GM19438 (cell line): Measurements from ENCODE around the gene TTLL11.
"Not testable (repeated sequence)": the region's sequence is repeated elsewhere in the genome, so short reads cannot be mapped to it uniquely, and the experiment has no call there.

Source experiments
- ATAC-seq: cut with Tn5 transposase; IDR thresholded peaks from one replicate; pipeline ENCODE4 v1.9.1; 2021; ENCODE audit warnings: low read depth; ENCODE audit not compliant: unreplicated experiment

Gene TTLL11

DNA sequence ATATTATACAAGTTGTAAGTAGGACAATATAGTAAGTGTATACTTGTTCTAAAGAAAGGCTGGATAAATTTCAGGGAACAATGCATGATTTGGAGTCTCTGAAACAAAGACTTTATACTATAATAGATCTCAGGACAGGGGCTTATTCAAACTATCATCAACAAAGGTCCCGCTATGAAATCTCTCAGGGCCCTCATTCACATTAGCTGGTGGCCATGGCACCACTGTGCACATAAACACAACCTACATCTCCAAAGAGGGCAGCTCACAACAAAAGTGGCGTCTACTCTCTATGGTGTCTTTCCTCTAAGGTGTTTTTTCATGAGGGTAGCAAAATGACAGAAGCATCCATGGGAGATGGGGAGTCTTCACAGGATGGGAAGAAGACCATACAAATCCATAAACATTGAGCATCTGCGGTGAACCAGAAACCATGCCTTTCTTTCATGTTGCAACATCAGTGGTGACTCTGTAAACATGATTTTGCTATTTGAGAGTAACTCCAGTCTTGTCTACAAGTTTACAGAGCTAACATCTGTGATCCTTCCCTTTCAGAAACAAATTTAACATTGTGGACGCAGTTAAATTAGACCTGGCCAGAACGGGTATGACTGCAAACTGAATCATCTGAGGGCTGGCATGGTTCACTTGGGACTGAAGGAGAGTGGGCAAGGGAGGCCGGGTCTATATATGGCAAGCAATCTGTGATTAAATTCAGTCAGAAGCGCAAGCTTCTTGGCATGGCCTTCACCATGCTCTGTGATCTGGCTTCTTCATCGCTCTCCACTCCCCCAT, 5.5 kb downstream of the TTLL11 start:
- ATAC-seq = no peak

GRCh38 chr9:122086873-122087272, 6.2 kb downstream of the TTLL11 start:
- ATAC-seq = no peak

DNA sequence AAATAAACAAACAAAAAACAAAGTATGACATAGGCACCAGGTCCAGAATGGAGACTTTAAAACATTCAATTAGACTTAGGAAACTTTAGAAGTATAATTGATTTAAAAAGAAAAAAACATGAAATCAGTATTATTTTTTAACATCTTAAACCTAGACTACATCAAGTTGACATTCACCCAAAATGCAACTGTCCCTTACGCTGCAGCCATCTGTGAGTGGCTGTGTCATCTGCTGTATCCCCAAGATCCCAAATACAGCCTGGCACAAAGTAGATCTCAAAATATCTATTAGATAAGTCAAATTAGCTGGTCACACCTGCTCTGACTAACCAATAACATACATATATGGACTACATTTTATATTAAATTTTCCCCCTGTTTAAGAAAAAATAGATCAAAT, 7.8 kb downstream of the TTLL11 start:
- ATAC-seq = no peak

GRCh38 chr9:122084026-122084675, 9.0 kb downstream of the TTLL11 start:
- no peak for ATAC-seq

GRCh38 chr9:122080986-122081385, 12.1 kb downstream of the TTLL11 start:
- no peak for ATAC-seq

GRCh38 chr9:122078557-122078956, 14.6 kb downstream of the TTLL11 start:
- no peak for ATAC-seq

DNA sequence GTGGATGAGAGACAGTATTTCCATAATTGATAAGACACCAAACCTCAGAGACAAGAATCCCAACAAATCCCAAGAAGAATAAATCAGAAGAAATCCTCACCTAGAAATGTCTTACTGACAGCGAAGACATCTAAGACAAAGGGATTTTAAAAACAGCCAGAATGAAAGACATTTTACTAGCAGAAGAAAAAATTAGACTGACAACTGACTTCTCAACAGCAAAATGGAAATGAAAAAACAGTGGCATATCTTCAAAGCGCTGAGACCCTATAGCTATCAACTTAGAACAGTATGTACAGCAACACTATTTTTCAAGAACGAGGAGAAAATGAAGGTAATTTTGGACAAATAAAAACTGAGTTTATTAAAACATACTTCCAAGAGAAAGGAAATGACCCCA, 16.3 kb downstream of the TTLL11 start:
- no peak for ATAC-seq

- no peak for ATAC-seq
Measured at GRCh38 chr9:122076117-122076516, 17.0 kb downstream of the TTLL11 start.

- no peak for ATAC-seq
Measured at GRCh38 chr9:122075135-122076030, 17.7 kb downstream of the TTLL11 start.

DNA sequence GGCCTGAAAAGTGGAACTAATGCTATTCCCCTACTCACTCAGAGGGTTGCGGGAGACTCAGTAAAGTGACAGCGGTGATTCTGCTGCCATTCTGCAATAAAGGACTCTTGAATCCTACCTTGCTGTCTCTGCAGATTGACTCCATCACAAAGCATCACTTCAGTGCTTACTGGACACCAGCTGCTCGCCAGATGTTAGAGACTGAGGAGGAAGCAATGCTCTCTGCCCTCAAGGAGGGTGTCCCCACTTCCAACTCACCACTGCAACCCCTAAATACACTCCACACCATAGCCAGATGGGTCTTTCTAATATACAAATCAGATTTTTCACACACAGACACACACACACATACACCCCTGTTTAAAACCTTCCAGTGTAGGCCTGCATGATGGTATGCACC, 21.4 kb downstream of the TTLL11 start:
- no peak for ATAC-seq

DNA sequence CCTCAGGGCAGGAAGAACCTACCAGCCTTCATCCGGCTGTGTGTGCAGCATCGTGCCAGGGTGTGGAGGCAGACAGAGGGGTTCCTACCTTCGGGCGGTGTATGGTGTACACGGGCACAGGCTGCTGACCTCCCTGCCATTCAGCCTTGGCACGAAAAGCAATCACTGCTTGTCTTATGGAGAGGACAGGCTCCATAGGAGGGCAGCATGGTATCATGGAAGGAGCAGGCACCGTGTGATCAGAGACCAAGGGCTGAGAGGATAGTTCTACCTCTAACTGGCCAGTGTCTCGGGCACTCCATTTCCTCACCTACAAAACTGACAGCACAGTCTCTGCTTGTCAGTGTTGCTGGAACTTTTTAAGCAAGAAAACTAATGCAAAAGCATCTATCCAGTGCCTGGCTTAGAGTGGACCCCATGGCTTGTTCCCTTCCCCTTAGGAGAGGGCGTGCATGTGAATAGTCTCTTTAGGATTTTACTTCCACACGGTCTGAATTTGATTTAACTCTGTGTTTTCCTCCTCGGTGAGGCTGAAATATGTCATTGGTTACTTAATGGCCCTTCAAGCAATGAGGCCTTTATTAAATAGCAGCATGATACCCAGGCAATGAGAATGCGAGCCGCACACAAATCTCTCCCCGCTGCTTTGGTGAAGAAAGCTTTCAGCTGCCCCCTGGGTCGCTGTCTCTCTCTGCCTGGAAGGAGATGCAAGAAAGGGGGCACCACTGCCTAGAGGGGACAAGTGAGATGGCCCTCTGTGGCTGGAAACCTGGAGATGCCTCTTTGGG, 22.2 kb downstream of the TTLL11 start:
- no peak for ATAC-seq

DNA sequence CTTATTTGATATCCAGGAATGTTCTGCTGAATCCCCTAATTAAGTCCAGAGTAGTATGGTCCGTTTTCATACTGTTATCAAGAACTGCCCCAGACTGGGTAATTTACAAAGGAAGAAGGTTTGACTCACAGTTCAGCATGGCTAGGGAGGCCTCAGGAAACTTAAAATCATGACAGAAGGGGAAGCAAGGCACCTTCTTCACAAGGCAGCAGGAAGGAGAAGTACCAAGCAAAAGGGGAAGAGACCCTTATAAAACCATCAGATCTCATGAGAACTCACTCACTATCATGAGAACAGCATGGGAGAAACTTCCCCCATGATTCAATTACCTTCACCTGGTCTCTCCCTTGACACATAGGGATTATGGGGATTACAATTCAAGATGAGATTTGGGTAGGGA, 26.4 kb downstream of the TTLL11 start:
- not testable (repeated sequence) for ATAC-seq

DNA sequence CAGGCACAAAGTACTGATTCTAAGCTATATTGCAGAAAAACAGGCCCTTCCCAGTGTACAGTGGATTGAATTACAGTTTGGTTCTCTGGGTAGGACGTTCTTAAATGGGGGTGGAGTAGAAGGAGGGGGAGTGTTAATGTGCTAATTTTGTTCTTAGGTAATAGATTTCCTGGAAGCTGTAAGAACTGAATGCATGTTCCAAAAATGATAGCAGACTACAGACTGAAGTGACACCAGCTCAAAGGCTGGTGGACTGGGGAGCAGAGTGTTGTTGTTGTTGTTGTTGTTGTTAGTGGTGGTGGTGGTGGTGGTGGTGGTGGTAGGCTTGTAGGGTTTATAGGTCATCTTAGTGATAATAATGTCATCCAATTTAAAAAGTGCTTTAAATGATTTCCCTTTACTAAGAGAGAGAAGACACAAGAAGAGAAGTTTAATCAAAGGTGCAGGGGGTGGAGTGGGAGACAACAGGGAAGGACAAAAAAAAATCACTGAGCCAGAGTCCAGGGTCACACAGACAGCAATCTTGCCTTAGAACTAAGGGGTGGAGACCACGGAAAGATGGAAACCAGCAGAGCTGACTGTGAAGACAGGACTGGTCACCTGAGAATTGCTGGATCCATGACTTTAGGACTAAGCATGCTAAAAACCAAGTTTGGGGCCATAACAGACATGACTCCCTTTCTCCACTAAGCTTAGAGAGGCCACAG, 27.0 kb downstream of the TTLL11 start:
- ATAC-seq = no peak

DNA sequence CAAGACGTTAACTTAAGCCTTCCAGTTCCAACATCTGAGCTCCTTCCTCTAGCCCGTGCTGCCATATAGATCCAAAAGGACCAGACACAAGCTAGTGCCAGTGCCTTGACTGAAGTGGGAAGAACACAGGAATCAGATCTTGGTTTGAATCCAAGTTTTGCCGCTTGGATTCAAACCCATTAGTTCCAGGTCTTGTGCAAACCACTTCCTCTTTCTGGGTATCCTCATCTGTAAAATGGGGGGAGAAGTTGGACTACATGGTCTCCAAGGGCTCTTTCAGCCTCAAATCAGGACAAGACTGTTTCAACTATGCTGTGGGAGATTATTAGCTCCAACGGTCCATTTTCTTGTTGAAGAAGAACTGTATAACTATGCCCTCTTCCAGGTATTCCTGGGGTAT, 32.6 kb downstream of the TTLL11 start:
- ATAC-seq = no peak

- no peak for ATAC-seq
Measured at GRCh38 chr9:122059955-122060324, 33.2 kb downstream of the TTLL11 start.

GRCh38 chr9:122059214-122059954, 33.7 kb downstream of the TTLL11 start:
- no peak for ATAC-seq

- ATAC-seq = no peak
Measured at GRCh38 chr9:122058709-122059108, 34.4 kb downstream of the TTLL11 start.

- ATAC-seq = no peak
Measured at GRCh38 chr9:122058051-122058450, 35.1 kb downstream of the TTLL11 start.

DNA sequence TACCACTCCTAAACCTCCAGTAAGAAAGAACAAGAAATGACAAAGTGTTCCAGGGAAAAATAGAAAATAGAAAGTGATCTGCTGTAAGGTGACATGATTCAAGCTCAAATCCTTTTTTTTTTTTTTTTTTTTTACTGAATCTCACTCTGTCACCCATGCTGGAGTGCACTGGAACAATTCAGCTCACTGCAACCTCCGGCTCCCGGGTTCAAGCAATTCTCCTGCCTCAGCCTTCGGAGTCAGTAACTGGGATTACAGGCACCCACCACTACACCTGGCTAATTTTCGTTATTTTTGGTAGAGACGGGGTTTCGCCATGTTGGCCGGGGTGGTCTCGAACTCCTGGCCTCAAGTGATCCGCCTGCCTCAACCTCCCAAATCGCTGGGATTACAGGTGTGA, 35.9 kb downstream of the TTLL11 start:
- ATAC-seq = no peak
